BLaER1 (cell line): Measurements from ENCODE around the gene OCSTAMP.
A peak's percentile ranks its signal among the peaks of the same experiment; 100 is the strongest.

ENCODE experiments used
- H3K27ac ChIP-seq: shearing (Covaris generic); formaldehyde crosslinking; 2 replicates; pipeline ENCODE4 v1.8.1; 2022
- H3K27me3 ChIP-seq: shearing (Covaris generic); formaldehyde crosslinking; 2 replicates; pipeline ENCODE4 v1.8.1; 2022
- H3K36me3 ChIP-seq: shearing (Covaris generic); formaldehyde crosslinking; 2 replicates; pipeline ENCODE4 v1.8.1; 2022
- H3K4me1 ChIP-seq: shearing (Covaris generic); formaldehyde crosslinking; 2 replicates; pipeline ENCODE4 v1.8.1; 2022
- H3K4me2 ChIP-seq: shearing (Covaris generic); formaldehyde crosslinking; 2 replicates; pipeline ENCODE4 v1.8.1; 2022
- H3K4me3 ChIP-seq: shearing (Covaris generic); formaldehyde crosslinking; 2 replicates; pipeline ENCODE4 v1.8.1; 2022
- H3K9ac ChIP-seq: shearing (Covaris generic); formaldehyde crosslinking; 2 replicates; pipeline ENCODE4 v1.8.1; 2022
- H3K9me3 ChIP-seq: shearing (Covaris generic); formaldehyde crosslinking; 2 replicates; pipeline ENCODE4 v1.8.1; 2022
- H4K20me1 ChIP-seq: shearing (Covaris generic); formaldehyde crosslinking; 2 replicates; pipeline ENCODE4 v1.8.1; 2022
- Cebpa-rat ChIP-seq: shearing (Covaris generic); IDR thresholded peaks from 2 replicates; pipeline ENCODE4 v1.8.1; 2022

The OCSTAMP gene

DNA sequence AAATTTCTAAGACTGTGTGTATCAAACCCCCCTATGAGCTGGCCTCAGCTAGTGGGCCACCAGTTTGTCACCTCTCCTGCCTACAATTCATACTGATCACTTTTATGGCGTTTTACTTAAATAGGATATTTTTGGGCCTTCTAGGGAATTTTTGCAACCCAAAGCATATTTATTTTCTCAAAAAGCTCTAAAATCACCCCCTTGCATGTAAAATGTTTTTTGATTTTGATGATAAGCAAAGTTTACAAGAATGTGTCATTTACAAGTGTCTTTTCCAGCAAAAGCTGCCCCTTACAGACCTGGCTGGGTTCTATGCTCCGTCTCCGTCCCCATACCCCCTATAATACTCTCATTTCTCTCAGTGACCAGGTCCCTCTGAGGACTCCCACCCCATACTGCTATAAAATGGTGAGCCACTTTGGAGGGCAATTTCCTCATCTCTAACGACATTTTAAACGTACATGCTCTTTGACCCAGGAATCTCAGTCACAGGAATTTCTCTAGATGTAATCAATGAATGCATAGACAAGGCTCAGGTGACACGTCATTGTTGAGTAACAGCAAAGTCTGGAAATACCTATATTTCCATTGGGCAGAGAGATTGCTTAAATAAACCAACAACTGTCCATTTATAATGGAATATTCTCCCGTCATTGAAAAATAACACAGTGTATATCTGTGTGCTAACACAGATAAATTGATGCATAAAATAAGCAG, 13.9 kb upstream of the OCSTAMP start:
- Histone ChIP-seq H3K27me3 (no peaks in the 10 kb centered on the region), H3K27ac (no peak overlapping the region), H3K4me3 (no peak overlapping the region), H3K9me3 (no peaks in the 10 kb centered on the region), H3K4me2 (no peak overlapping the region), H3K9ac (no peak overlapping the region), H4K20me1 (no peaks in the 10 kb centered on the region), H3K4me1 (peaks cover 36% of the 10 kb centered on the region), H3K36me3 (no peaks in the 10 kb centered on the region)
- TF ChIP-seq Cebpa-rat, result no peak

DNA sequence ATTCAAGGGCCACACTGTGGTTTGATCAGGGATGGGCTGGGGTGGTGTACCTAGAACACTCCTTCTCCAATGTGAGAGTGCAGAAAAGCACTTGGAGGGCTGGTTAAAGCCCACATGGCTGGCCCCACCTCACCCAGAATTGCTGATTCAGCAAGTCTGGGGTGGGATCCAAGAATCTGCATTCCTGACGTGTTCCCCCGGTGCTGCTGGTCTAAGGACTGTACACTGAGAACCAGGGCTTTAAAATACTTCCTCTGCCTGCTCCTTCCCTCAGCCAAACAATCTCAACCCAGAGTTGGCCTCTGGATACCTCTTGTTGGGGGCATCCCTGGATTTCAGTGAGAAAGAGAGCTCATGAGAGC, 13.4 kb upstream of the OCSTAMP start:
- Histone ChIP-seq H3K9me3 (no peaks in the 10 kb centered on the region), H3K4me1 (peaks cover 41% of the 10 kb centered on the region), H3K4me3 (no peak overlapping the region), H3K27me3 (no peaks in the 10 kb centered on the region), H3K27ac (no peak overlapping the region), H4K20me1 (no peaks in the 10 kb centered on the region), H3K36me3 (no peaks in the 10 kb centered on the region), H3K4me2 (no peak overlapping the region), H3K9ac (no peak overlapping the region)
- TF ChIP-seq Cebpa-rat, result no peak

DNA sequence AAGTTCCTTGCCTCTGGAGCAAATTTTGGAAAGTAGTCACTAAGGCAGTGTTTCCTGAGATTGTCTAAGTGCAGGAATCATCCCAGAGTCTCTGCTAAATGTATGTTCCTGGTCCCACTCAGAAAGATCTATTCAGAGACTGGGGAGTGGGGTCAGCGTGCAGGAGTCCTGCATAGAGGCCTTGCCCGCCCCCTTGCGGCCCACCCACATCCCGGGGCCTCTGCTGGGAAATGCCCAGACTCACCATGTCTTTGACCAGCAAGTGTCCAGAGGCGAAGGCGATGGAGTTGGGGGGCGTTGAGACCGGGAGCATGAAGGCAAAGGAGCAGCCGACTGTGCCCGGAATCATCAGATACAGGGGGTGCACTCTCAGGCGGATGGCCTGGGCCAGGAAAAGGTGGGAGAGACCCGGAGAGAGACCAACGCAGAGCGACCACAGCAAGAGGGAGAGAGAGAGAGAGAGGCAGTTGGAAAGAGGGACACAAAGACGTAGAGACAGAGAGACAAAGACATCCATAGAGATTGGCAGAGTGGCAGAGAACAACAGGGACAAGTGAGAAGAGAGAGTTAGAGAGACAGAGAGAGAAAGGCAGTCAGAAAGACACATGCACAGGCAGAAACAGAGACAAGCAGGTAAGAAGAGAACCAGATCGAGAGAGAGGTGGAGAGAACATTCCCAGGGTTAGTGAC, 12.9 kb upstream of the OCSTAMP start:
- no peaks in the 10 kb centered on the region for H3K9me3 ChIP-seq
- H3K27me3 ChIP-seq, result no peaks in the 10 kb centered on the region
- no peaks in the 10 kb centered on the region for H3K36me3 ChIP-seq
- no peak overlapping the region for H3K27ac ChIP-seq
- no peak for TF ChIP-seq Cebpa-rat
- H3K4me1 ChIP-seq, result peaks cover 47% of the 10 kb centered on the region
- H3K9ac ChIP-seq, result no peak overlapping the region
- H3K4me2 ChIP-seq, result no peak overlapping the region
- no peaks in the 10 kb centered on the region for H4K20me1 ChIP-seq
- no peak overlapping the region for H3K4me3 ChIP-seq

DNA sequence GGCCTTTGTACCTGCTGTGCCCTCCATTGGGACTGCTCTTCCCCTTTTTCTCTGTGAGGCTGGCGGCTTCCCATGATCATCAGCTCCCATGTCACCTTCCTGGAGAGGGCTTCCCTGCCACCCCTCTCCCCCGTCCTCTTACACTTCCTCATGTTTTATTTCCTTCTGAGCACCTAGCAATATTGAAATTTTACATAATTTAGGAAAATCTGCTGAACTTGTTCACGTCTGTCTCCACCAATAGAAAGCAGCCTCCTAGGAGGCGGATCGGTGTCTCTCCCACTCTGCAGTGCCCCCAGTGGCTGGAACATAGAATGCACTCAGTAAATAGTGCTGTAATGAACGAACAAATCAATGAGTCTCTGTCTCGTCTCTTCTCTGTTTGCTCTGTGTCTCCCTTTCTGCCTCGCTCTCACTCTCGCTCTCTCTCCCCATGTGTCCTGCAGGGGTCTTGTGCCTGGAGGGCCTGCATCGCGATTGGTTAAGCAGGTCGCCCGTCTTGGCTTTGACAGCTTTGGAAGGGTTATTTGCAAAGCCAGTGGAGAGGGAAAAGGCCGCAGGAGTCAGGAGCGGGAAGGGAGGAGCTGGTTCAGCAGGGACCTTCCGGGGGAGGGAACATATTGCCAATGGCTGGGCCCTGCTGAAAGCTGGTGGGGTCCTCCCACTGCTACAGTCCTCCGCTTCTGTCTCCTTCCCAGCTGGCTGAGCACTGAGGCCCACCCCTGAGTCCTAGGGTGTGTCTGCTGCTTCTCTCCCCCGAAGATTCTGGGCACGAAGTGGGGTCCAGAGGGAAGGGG, 12.1 kb upstream of the OCSTAMP start:
- Histone ChIP-seq H3K9me3 (no peaks in the 10 kb centered on the region), H3K36me3 (no peaks in the 10 kb centered on the region), H4K20me1 (no peaks in the 10 kb centered on the region), H3K4me3 (no peak overlapping the region), H3K4me2 (peak overlapping the region; percentile 49), H3K27ac (no peak overlapping the region), H3K27me3 (no peaks in the 10 kb centered on the region), H3K9ac (no peak overlapping the region), H3K4me1 (peaks cover 46% of the 10 kb centered on the region)
- no peak for TF ChIP-seq Cebpa-rat

GRCh38 chr20:46562009-46562372, 11.5 kb upstream of the OCSTAMP start:
- no peaks in the 10 kb centered on the region for H4K20me1 ChIP-seq
- no peak overlapping the region for H3K9ac ChIP-seq
- no peaks in the 10 kb centered on the region for H3K9me3 ChIP-seq
- no peak overlapping the region for H3K4me3 ChIP-seq
- TF ChIP-seq Cebpa-rat, result no peak
- peak overlapping the region; percentile 49 for H3K4me2 ChIP-seq
- no peak overlapping the region for H3K27ac ChIP-seq
- no peaks in the 10 kb centered on the region for H3K36me3 ChIP-seq
- H3K4me1 ChIP-seq, result peaks cover 46% of the 10 kb centered on the region
- H3K27me3 ChIP-seq, result no peaks in the 10 kb centered on the region

DNA sequence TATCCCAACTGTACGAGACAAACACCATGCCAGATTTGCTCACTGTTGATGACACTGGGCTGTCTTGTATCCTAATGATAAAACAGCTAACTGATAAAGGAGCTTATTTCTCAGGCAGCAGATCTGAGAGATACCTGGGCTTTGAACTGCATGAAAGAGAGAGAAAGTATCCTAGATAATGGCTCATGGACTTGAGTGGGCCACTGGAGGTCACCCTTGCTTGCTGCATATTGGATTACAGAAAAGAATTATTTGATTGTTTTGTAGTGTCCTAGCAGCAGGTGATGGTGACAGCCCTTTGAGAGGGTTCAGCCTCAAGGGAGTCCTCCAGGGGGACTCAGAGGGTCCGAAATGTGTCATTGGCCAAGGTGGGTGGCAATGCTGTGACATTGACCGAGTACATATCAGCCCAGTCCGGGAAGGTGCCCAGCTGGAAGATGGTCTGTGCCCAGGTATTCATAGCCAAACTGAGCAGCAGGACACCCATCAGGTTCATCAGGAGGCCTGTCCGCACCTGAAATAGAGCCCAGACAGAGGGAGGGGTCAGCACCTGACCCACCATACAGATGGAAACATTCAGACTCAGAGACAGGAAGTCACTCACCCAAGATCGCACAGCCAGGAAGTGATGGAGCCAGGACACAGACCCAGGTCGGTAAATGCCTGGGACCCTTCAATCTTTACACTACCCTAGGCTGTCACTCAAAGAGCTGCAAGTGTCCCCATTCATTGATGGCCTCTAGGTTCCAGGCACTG, 9.4 kb upstream of the OCSTAMP start:
- TF ChIP-seq Cebpa-rat, result no peak
- Histone ChIP-seq H3K36me3 (no peaks in the 10 kb centered on the region), H3K4me1 (peaks cover 67% of the 10 kb centered on the region), H3K27me3 (no peaks in the 10 kb centered on the region), H3K9me3 (no peaks in the 10 kb centered on the region), H3K4me2 (peak overlapping the region; percentile 59), H3K27ac (no peak overlapping the region), H3K9ac (no peak overlapping the region), H4K20me1 (no peaks in the 10 kb centered on the region), H3K4me3 (no peak overlapping the region)

- TF ChIP-seq Cebpa-rat, result no peak
- H3K9ac ChIP-seq, result no peak overlapping the region
- peak overlapping the region; percentile 59 for H3K4me2 ChIP-seq
- no peaks in the 10 kb centered on the region for H3K9me3 ChIP-seq
- peaks cover 75% of the 10 kb centered on the region for H3K4me1 ChIP-seq
- no peak overlapping the region for H3K4me3 ChIP-seq
- no peak overlapping the region for H3K27ac ChIP-seq
- H3K27me3 ChIP-seq, result no peaks in the 10 kb centered on the region
- no peaks in the 10 kb centered on the region for H4K20me1 ChIP-seq
- H3K36me3 ChIP-seq, result no peaks in the 10 kb centered on the region
Observed at GRCh38 chr20:46559001-46559400, 8.5 kb upstream of the OCSTAMP start.

- Histone ChIP-seq H3K4me3 (no peak overlapping the region), H3K9me3 (no peaks in the 10 kb centered on the region), H3K9ac (no peak overlapping the region), H3K4me1 (peaks cover 80% of the 10 kb centered on the region), H3K27me3 (no peaks in the 10 kb centered on the region), H3K4me2 (peak overlapping the region; percentile 59), H3K36me3 (no peaks in the 10 kb centered on the region), H4K20me1 (no peaks in the 10 kb centered on the region), H3K27ac (no peak overlapping the region)
- TF ChIP-seq Cebpa-rat, result no peak
Observed at GRCh38 chr20:46558511-46558959, 8.1 kb upstream of the OCSTAMP start.

DNA sequence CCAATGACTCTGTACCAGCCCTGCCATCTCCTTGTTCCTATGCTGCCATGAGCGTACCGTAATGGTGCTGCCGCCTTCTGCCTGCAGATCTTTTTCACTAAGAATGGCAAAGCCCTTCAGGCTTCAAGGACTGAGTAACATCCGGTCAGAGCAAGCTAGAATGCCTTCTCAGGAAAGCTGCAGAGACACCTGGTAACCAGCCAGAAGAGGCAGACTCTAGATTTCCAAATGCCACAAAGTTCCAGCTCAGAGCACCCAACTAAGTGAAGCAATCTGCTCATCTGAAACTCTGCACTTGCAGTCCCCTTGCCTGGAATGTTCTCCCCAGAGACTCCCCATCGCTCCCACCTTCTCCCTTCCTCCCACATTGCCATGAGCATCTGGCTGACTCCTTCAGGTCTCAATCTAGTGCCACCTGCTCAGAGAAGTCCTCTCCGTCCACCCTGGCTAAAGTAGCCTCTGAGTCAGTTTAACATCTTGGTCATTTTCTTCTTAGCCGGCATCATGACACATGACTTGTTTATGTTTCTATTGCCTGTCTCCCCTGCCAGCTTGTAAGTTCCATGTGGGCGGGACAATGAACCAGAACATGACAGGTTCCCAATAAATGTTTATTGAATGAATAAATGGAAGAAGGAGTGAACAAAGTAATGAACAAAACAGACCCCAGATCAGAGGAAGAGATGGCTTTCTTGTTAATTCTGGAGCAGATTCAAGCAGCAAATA, 6.9 kb upstream of the OCSTAMP start:
- no peak overlapping the region for H3K4me3 ChIP-seq
- no peak overlapping the region for H3K9ac ChIP-seq
- no peaks in the 10 kb centered on the region for H3K27me3 ChIP-seq
- H4K20me1 ChIP-seq, result no peaks in the 10 kb centered on the region
- no peak overlapping the region for H3K27ac ChIP-seq
- TF ChIP-seq Cebpa-rat, result no peak
- no peaks in the 10 kb centered on the region for H3K9me3 ChIP-seq
- peaks cover 85% of the 10 kb centered on the region for H3K4me1 ChIP-seq
- peak overlapping the region; percentile 1; the same call in 1 of the 2 replicates for H3K4me2 ChIP-seq
- no peaks in the 10 kb centered on the region for H3K36me3 ChIP-seq
